SJCRH30 (cell line): ENCODE data around the gene LRRC2. TPM values are rescaled to one million over a fixed set of nuclear protein-coding genes. Genes with fewer than 3 reads are reported as not detected.

Experiments
- DNase-seq, 2 experiments: peaks; one replicate each; pipeline ENCODE4 v3.0.0-alpha.2; 2015 to 2020
- H3K27ac ChIP-seq: fragments of 250-450 bp; sonication (Bioruptor Pico); 2 replicates; pipeline ENCODE4 v1.5.1; 2020; ENCODE audit warnings: mild to moderate bottlenecking, moderate library complexity
- H3K27me3 ChIP-seq: fragments of 250-450 bp; sonication (Bioruptor Pico); 2 replicates; pipeline ENCODE4 v1.5.1; 2020; ENCODE audit warnings: mild to moderate bottlenecking, moderate library complexity
- H3K36me3 ChIP-seq: fragments of 250-450 bp; sonication (Bioruptor Pico); 2 replicates; pipeline ENCODE4 v1.5.1; 2020; ENCODE audit warnings: mild to moderate bottlenecking, moderate library complexity
- H3K4me1 ChIP-seq: fragments of 250-450 bp; sonication (Bioruptor Pico); 2 replicates; pipeline ENCODE4 v1.5.1; 2020; ENCODE audit warnings: mild to moderate bottlenecking, moderate library complexity
- H3K4me3 ChIP-seq: fragments of 250-450 bp; sonication (Bioruptor Pico); 2 replicates; pipeline ENCODE4 v1.5.1; 2020; ENCODE audit warnings: mild to moderate bottlenecking, moderate library complexity
- H3K9me3 ChIP-seq: fragments of 250-450 bp; sonication (Bioruptor Pico); replicated peaks from 2 replicates; pipeline ENCODE4 v1.5.1; 2020; ENCODE audit warnings: mild to moderate bottlenecking, moderate library complexity
- total RNA-seq: library from RNA; depleted of rRNA; stranded (reverse); fragments of >200 nt; shearing (Covaris generic); gene quantifications from 2 replicates; pipeline ENCODE4 v1.2.3, GENCODE V29; 2014

The LRRC2 gene
- total RNA-seq, 1 experiment from 2014 or later: not detected

DNA sequence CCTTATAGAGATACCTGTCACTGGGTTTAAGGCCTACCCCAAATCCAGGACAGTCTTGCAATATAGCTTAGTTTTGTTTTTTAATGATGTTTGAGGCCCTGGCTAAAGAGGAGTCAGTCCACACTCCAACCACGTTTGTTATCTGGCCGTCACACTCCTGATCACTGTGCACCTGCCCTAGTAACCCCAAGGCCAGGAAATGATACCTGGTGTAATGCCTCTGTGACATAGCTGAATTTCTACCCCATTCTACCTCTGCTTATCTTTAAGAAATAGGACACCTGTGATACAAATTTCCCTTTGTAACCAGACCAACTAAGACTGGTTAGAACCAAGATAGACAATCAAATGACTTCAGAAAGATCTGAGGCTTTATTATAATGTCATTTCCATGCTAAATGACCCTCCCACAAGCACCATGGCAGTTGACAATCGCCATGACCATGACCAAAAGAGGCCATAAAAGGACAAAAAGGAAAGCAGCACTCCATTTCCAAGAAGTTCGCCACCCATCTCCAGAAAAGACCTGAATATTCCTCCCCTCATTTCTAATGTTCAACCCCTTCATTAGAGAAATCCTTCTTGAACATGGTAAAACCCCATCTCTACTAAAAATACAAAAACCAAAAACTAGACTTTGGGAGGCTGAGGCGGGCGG is 73.1 kb downstream of the LRRC2 start:
- H3K4me3 ChIP-seq: no peak overlapping the region
- no peaks in the 10 kb centered on the region for H3K36me3 ChIP-seq
- no peak overlapping the region for H3K27ac ChIP-seq
- H3K4me1 ChIP-seq: no peaks in the 10 kb centered on the region
- H3K9me3 ChIP-seq: no peaks in the 10 kb centered on the region
- no peak for DNase-seq
- H3K27me3 ChIP-seq: no peaks in the 10 kb centered on the region

GRCh38 chr3:46491089-46492070 is 74.7 kb downstream of the LRRC2 start:
- Histone ChIP-seq H3K9me3 (no peaks in the 10 kb centered on the region), H3K27me3 (no peaks in the 10 kb centered on the region), H3K4me1 (no peaks in the 10 kb centered on the region), H3K4me3 (no peak overlapping the region), H3K27ac (no peak overlapping the region), H3K36me3 (no peaks in the 10 kb centered on the region)
- no peak for DNase-seq

DNA sequence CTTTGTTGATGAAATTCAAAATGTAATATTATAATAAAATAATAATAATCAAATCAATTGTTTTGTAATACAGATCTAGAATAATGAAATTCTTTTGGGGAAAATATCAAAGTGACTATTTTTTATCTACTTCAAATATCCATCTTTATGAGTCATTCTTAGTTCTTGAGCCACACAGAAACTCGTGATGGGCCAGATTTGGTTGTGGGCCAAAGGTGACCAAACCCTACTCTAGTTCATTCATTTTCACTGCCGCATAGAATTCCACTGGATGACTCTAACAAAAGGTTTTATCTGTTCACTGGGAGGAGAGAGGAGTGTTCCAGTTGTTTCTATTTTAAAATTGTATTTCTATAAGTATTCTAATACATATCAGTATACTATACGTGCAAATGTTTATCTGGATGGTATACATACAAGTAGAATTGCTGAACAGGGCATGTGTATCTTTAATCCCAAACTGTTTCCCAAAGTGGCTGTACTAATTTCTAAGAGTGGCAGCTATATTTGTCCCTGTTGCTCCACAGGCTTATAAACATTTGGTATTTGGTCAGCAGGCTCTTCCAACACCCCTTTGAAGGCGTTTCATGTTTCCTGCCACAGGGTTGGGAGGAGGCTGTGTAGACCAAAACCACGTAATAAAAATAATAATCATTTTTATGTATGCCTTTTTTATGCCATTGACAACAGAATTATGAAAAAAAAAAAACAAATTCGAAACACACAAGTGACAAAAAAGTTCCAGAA is 75.6 kb downstream of the LRRC2 start:
- Histone ChIP-seq H3K4me1 (peaks cover 2% of the 10 kb centered on the region), H3K27ac (no peak overlapping the region), H3K4me3 (no peak overlapping the region), H3K9me3 (no peaks in the 10 kb centered on the region), H3K27me3 (no peaks in the 10 kb centered on the region), H3K36me3 (no peaks in the 10 kb centered on the region)
- DNase-seq: no peak

DNA sequence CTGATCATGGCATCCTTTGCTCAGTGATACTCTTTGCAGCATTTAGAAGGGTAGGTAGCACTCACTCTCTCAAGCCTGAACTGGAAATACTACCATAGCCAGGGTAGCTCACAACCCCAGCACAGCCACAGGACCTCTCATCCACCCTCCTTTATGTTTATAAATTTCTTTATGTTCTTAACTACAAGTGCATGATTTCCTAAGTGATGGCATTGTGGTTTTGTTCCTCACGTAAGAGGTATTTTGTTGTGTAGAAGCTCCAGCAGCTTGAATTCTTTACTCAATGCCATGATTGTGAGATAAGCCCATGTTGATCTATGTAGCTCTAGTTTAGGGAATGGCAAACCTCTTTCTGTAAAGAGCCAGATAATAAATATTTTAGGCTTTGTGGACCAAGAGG is 76.2 kb downstream of the LRRC2 start:
- no peak for DNase-seq
- no peak overlapping the region for H3K27ac ChIP-seq

DNA sequence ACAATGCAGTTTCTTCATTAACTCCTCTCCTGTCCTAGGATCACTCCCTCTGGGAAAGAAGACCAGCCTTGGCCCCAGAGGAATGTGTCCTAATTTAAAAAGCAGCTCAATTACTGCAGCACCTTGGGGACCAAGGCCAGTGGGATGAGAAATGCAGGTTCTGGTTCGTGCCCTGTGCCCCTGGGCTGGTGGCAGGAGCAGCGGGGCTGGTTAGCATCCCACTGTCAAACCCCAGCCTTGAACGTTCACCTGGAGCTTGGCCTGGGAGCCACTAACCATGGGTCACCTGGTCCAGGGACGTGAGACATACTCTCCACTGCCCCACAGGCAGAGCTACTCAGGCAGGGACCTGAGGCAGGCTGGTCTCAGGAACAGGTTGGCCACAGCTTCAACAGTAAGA is 76.7 kb downstream of the LRRC2 start:
- H3K27ac ChIP-seq: no peak overlapping the region
- no peaks in the 10 kb centered on the region for H3K27me3 ChIP-seq
- no peak overlapping the region for H3K4me3 ChIP-seq
- H3K36me3 ChIP-seq: no peaks in the 10 kb centered on the region
- H3K9me3 ChIP-seq: no peaks in the 10 kb centered on the region
- no peak for DNase-seq
- H3K4me1 ChIP-seq: peaks cover 10% of the 10 kb centered on the region

More for the DNA sequence above, 76.2 kb downstream of the LRRC2 start:
- Histone ChIP-seq H3K27me3 (no peaks in the 10 kb centered on the region), H3K9me3 (no peaks in the 10 kb centered on the region), H3K4me1 (peaks cover 7% of the 10 kb centered on the region), H3K4me3 (no peak overlapping the region), H3K36me3 (no peaks in the 10 kb centered on the region)

DNA sequence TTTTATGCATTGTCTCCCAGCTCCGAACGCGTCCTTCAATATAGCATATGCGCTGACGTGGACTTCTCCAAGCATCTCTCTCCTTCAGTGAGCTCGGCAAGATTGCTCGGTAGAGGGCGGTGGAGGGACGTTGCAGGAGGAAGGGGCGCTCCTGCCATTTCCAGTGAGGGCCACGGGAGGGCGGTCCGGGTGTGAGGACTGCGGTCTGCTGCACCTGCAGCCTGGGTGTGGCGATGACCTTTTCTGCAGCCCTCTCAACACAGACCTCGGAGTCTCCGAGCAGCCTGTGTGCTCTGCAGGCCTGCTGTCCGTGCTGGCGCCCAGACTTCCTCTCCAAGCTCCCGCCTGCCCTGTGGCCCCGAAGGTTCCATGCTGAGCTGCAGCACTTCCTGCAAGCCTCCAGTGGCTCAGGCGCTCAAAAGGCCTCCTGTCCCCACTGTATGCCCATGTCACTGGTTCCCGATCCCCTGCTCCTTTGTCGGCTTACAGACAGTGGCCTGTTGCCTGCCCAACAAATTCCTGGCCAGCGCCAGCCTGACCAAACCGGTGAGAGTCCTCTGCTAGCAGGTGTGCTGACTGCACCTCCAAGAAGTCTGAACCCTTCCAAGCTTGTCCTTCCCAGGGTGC is 77.3 kb downstream of the LRRC2 start:
- no peak overlapping the region for H3K27ac ChIP-seq

GRCh38 chr3:46485779-46486175 is 80.3 kb downstream of the LRRC2 start:
- Histone ChIP-seq H3K4me3 (no peak overlapping the region), H3K36me3 (no peaks in the 10 kb centered on the region), H3K4me1 (peaks cover 10% of the 10 kb centered on the region), H3K9me3 (no peaks in the 10 kb centered on the region), H3K27ac (no peak overlapping the region), H3K27me3 (no peaks in the 10 kb centered on the region)
- DNase-seq: no peak

More for the DNA sequence above, 77.3 kb downstream of the LRRC2 start:
- H3K4me3 ChIP-seq: no peak overlapping the region
- peaks cover 10% of the 10 kb centered on the region for H3K4me1 ChIP-seq
- no peaks in the 10 kb centered on the region for H3K9me3 ChIP-seq
- no peaks in the 10 kb centered on the region for H3K27me3 ChIP-seq
- no peaks in the 10 kb centered on the region for H3K36me3 ChIP-seq
- DNase-seq: peak; percentile 37 to 52

DNA sequence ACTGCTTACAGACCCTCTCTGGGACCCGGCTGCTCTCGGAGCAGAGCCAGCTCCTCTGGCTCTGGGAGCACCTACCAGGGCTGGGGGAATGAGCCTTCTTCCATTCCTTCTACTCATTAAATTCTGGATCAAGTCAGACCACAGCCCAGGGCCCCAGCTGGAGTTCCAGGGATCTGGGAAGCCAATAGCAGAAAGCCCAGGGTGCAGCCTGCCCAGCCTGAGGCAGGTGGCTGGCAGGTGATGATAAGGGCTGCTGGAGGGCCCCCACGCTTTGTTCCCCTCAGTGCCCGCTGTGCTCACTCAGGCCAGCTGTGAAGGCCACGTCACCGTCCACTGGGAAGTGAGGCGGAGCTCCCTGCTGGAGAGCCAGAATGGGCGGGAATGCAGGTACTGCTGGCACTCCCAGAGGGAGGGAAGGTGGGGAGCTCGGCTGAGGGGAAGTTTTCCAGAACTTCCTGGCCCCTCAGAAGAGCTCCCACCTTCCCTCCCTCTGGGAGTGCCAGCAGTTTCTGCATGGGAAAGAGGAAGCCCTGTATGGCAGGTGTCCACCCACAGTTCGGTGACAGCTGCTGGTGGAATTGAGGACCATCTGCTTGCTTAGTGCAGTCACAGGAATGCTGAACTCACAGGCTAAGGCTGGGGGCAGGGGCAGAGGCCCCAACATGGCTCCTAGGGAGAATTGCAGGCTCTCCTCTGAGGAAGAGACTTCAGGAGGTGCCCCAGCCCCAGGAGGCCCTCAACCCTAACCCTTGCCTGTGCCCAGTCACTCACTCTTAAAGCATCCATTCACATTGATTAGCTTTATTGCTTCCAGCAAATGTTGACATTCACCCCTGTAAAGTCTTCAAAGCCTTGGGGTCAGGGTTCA is 81.0 kb downstream of the LRRC2 start:
- no peak overlapping the region for H3K27ac ChIP-seq
- peak; percentile 55 to 62 for DNase-seq
- H3K4me3 ChIP-seq: no peak overlapping the region
- no peaks in the 10 kb centered on the region for H3K36me3 ChIP-seq
- peaks cover 10% of the 10 kb centered on the region for H3K4me1 ChIP-seq
- H3K27me3 ChIP-seq: no peaks in the 10 kb centered on the region
- H3K9me3 ChIP-seq: no peaks in the 10 kb centered on the region

DNA sequence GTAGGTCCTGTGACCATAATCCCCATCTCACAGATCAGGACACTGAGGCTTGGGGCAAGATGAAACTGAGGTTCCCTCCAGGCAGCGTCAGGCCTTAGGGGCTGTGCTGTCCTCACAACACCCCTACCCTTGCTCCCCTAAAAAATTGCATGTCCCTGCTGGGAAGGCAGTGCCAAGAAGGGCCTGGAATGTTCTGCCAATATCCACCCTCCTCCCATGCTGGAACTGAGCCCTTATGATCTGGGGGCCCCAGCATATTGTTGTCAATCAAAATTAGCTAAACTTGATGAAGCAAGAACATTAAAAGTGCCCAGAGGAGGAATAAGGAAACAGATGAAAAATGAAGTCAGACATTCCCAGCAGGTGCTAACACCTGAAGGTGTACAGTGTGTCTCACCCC is 81.7 kb downstream of the LRRC2 start:
- no peak for DNase-seq
- H3K4me1 ChIP-seq: peaks cover 10% of the 10 kb centered on the region
- no peak overlapping the region for H3K27ac ChIP-seq
- H3K9me3 ChIP-seq: no peaks in the 10 kb centered on the region
- no peaks in the 10 kb centered on the region for H3K27me3 ChIP-seq
- no peak overlapping the region for H3K4me3 ChIP-seq
- H3K36me3 ChIP-seq: no peaks in the 10 kb centered on the region

GRCh38 chr3:46483825-46484224 is 82.3 kb downstream of the LRRC2 start:
- Histone ChIP-seq H3K4me3 (no peak overlapping the region), H3K27me3 (no peaks in the 10 kb centered on the region), H3K9me3 (no peaks in the 10 kb centered on the region), H3K27ac (no peak overlapping the region), H3K36me3 (no peaks in the 10 kb centered on the region), H3K4me1 (peaks cover 10% of the 10 kb centered on the region)
- no peak for DNase-seq

DNA sequence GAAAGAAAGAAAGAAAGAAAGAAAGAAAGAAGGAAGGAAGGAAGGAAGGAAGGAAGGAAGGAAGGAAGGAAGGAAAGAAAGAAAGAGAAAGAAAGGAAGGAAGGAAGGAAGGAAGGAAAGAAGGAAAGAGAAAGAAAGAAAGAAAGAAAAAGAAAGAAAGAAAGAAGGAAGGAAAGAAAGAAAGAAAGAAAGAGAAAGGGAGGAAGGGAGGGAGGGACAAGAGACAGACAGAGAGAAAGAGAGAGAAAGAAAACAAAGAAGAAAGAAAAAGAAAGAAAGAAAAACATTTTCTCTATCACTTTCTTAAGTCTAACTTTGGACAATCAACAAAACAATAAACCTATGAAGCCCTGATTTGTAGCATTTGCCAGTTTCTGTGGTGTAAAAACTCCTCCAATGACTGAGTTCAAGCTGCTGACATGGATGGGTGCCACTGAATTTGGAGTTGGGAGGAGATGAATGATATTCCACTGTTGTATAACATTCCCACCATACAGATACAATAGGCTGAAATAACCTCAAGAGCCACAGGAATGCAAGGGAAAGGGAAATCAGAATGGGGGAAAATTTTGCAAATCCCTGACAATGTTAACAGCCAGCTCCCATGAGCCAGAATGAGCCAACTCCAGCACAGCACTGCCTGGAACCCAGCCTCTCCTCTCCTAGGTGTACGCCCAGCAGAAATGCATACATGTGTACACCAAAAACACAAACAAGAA is 83.3 kb downstream of the LRRC2 start:
- no peaks in the 10 kb centered on the region for H3K9me3 ChIP-seq
- peak in 1 of 2 experiments; percentile 16 for DNase-seq
- no peak overlapping the region for H3K4me3 ChIP-seq
- peaks cover 10% of the 10 kb centered on the region for H3K4me1 ChIP-seq
- no peak overlapping the region for H3K27ac ChIP-seq
- no peaks in the 10 kb centered on the region for H3K36me3 ChIP-seq
- no peaks in the 10 kb centered on the region for H3K27me3 ChIP-seq

DNA sequence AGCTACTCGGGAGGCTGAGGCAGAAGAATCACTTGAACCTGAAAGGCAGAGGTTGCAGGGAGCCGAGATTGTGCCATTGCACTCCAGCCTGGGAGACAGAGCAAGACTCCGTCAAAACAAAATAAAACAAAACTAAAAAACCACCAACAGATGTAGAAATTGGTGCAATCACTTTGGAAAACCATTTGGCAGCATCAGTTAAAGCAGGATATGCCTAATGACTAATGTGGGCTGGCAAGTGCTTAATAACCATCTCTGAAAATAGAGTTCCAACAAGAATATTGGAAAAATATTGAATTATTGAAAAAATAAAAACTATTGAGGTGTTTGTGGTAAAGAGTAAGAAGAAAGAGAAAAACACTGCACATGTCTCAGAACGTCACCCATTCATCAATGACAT is 84.5 kb downstream of the LRRC2 start:
- Histone ChIP-seq H3K27ac (no peak overlapping the region), H3K4me3 (no peak overlapping the region), H3K9me3 (no peaks in the 10 kb centered on the region), H3K36me3 (no peaks in the 10 kb centered on the region), H3K27me3 (no peaks in the 10 kb centered on the region), H3K4me1 (peaks cover 10% of the 10 kb centered on the region)
- DNase-seq: no peak

- no peak overlapping the region for H3K4me3 ChIP-seq
- no peaks in the 10 kb centered on the region for H3K9me3 ChIP-seq
- H3K27ac ChIP-seq: no peak overlapping the region
- H3K27me3 ChIP-seq: no peaks in the 10 kb centered on the region
- no peaks in the 10 kb centered on the region for H3K36me3 ChIP-seq
- peaks cover 9% of the 10 kb centered on the region for H3K4me1 ChIP-seq
- DNase-seq: no peak
These were observed 85.5 kb downstream of the LRRC2 start for GRCh38 chr3:46480491-46481195.
